Spleen (tissue), 11 donors: ENCODE measurements around the gene USP33. TPM values are rescaled to one million over a fixed set of nuclear protein-coding genes. Genes with fewer than 3 reads are reported as not detected.

ENCODE experiments used
- DNase-seq: peaks from one replicate; pipeline ENCODE4 v3.0.0-alpha.2; 2020
- H3K27ac ChIP-seq, 8 donors: fragments of 200-600 bp; sonication (generic) in 7 of 8; 1 replicate in 4 of 8; 2 replicates in 4 of 8; pipeline versions ENCODE4 v1.5.0 to v1.8.0; 2016 to 2021; ENCODE audit warnings: inconsistent platforms in 4 of 8, mild to moderate bottlenecking in 4 of 8, moderate library complexity in 1 of 8
- H3K27me3 ChIP-seq, 7 donors: fragments of 200-600 bp; sonication (generic) in 6 of 7; replicated peaks in 1 of 7; 1 replicate in 4 of 7; 2 replicates in 3 of 7; pipeline versions ENCODE4 v1.5.0 to v1.8.0; 2016 to 2021; ENCODE audit warnings: inconsistent platforms in 3 of 7, mild to moderate bottlenecking in 1 of 7
- H3K36me3 ChIP-seq, 6 donors: fragments of 200-600 bp; sonication (generic) in 5 of 6; 1 replicate in 4 of 6; 2 replicates in 2 of 6; pipeline versions ENCODE4 v1.5.0 to v1.8.0; 2016 to 2021; ENCODE audit warnings: inconsistent platforms in 2 of 6
- H3K4me1 ChIP-seq, 6 donors: fragments of 200-600 bp; sonication (generic) in 5 of 6; 1 replicate in 3 of 6; 2 replicates in 3 of 6; pipeline versions ENCODE4 v1.5.0 to v1.8.0; 2016 to 2021; ENCODE audit warnings: inconsistent platforms in 3 of 6
- H3K4me3 ChIP-seq, 8 donors: fragments of 200-600 bp; sonication (generic) in 7 of 8; 1 replicate in 4 of 8; 2 replicates in 4 of 8; pipeline versions ENCODE4 v1.5.0 to v1.8.0; 2016 to 2021; ENCODE audit warnings: inconsistent platforms in 4 of 8, mild to moderate bottlenecking in 4 of 8, moderate library complexity in 2 of 8
- H3K9me3 ChIP-seq, 8 donors: fragments of 200-600 bp; sonication (generic) in 7 of 8; 1 replicate in 4 of 8; 2 replicates in 4 of 8; pipeline versions ENCODE4 v1.5.0 to v1.8.0; 2016 to 2021; ENCODE audit warnings: inconsistent platforms in 4 of 8
- CTCF ChIP-seq, 11 experiments: fragments of 200-600 bp in 7 of 11; fragments of 450-650 bp in 4 of 11; sonication (generic) in 4 of 11; IDR thresholded peaks in 8 of 11; conservative IDR thresholded peaks in 3 of 11; 1 replicate in 7 of 11; 2 replicates in 4 of 11; pipeline versions ENCODE4 v1.4.0 to v1.8.0; 2016 to 2021; ENCODE audit warnings: antibody characterized with exemption in 11 of 11, inconsistent platforms in 4 of 11, mild to moderate bottlenecking in 1 of 11
- POLR2A ChIP-seq, 3 donors: fragments of 450-650 bp; IDR thresholded peaks; one replicate each; pipeline ENCODE4 v1.5.1; 2017; ENCODE audit warnings: antibody characterized with exemption in 3 of 3, mild to moderate bottlenecking in 1 of 3
- POLR2AphosphoS5 ChIP-seq, 3 donors: sonication (generic); formaldehyde crosslinking; IDR thresholded peaks; one replicate each; pipeline ENCODE4 v1.5.1; 2017; ENCODE audit warnings: antibody characterized with exemption in 3 of 3
- WGBS, 5 donors: extraction: QIAGEN DNeasy Blood & Tissue Kit in 3 of 5; methylation state at CpG; one replicate each; pipeline versions ENCODE4 v1.1.5 to v1.1.7; 2013 to 2018; 5-methylcytosine and 5-hydroxymethylcytosine counted together
- intact Hi-C: fragments of 100-400 bp; cut with DNase I; formaldehyde crosslinking; loops from one replicate; pipeline ENCODE4 v1.15.0; 2023; ENCODE audit warnings: low total_unique reads
- polyA plus RNA-seq, 3 donors: library from polyadenylated mRNA; stranded (reverse); fragments of 200-250 nt; gene quantifications; one replicate each; pipeline ENCODE4 v1.2.1, GENCODE V29; 2013
- total RNA-seq, 7 donors: library from RNA; depleted of rRNA in 3 of 7; stranded (reverse); fragments of >200 nt in 3 of 7; fragmentation: NEBNext Ultra II Directional in 4 of 7; extraction: Animal tissue kit (Norgen Biotek cat#: 25700) in 4 of 7; gene quantifications; one replicate each; pipeline versions ENCODE4 v1.1.0 to v1.2.1, GENCODE V29; 2016 to 2021
- donor health status: healthy with polysubstance abuse.
- donor health status: DM: no; HTN: no; CAD: no; lungs with moderate emphysema.
- donor health status: DM: no; HTN: no; CAD: no.
- donor health status: Bipolar disorder and iron deficiency.
- donor health status: healthy.
- donor health status: DM: no; HTN: no; CAD: no.
- donor health status: DM: yes; HTN: yes; CAD: no.

USP33 gene
- total and polyA plus RNA-seq, 10 donors: 20.3 to 105 (median 73.5) TPM

- WGBS, 5 donors: 82 to 100% (median 88%) methylated on average over 1 of the region's 1 CpG
Measured at GRCh38 chr1:77781683-77782082, 22.0 kb upstream of the USP33 start.

GRCh38 chr1:77779529-77780281 lies 20.1 kb upstream of the USP33 start, which contains the start of gene MIGA1:
Gene MIGA1 (plus strand): TSS chr1:77779649. CDS start chr1:77783253, 3,604 bp downstream.
- no peak for TF ChIP-seq POLR2A (IDR thresholded peaks at IDR 0.05)
- peak; percentile 78 to 83 (median 80) for TF ChIP-seq POLR2AphosphoS5 (IDR thresholded peaks at IDR 0.05)
- Histone ChIP-seq H3K27me3 (no peaks in the 10 kb centered on the region), H3K4me3 (peak within 1 kb of the TSS; percentile 60 to 96 (median 84)), H3K27ac (peak within 1 kb of the TSS; percentile 51 to 87 (median 78)), H3K36me3 (peaks cover 0 to 18% (median 11%) of the 10 kb centered on the region in 6 donors), H3K4me1 (peaks cover 11 to 48% (median 34%) of the 10 kb centered on the region in 6 donors), H3K9me3 (no peaks in the 10 kb centered on the region)
- intact Hi-C loops: no loop called here
- WGBS, 5 donors: 0 to 1% (median 1%) methylated on average over 39 to 40 of the region's 40 CpGs
- peak; percentile 94 for DNase-seq

More at GRCh38 chr1:77781683-77782082, 22.0 kb upstream of the USP33 start:
- Histone ChIP-seq H3K9me3 (peaks cover 0 to 12% (median 8%) of the 10 kb centered on the region in 8 donors), H3K4me1 (peaks cover 11 to 48% (median 34%) of the 10 kb centered on the region in 6 donors), H3K4me3 (no peak overlapping the region), H3K27ac (no peak overlapping the region), H3K36me3 (peaks cover 0 to 38% (median 28%) of the 10 kb centered on the region in 6 donors), H3K27me3 (no peaks in the 10 kb centered on the region)
- no peak for DNase-seq
- no peak for TF ChIP-seq POLR2AphosphoS5 (IDR thresholded peaks at IDR 0.05)
- TF ChIP-seq CTCF (IDR thresholded peaks at IDR 0.05 in 8 of 11, conservative IDR thresholded peaks at IDR 0.05 in 3 of 11): no peak
- TF ChIP-seq POLR2A (IDR thresholded peaks at IDR 0.05): no peak
- intact Hi-C loops: no loop called here

- H3K9me3 ChIP-seq: no peaks in the 10 kb centered on the region
- no peak for DNase-seq
- no peak overlapping the region for H3K27ac ChIP-seq
- TF ChIP-seq CTCF (IDR thresholded peaks at IDR 0.05 in 8 of 11, conservative IDR thresholded peaks at IDR 0.05 in 3 of 11) (no peak), POLR2A (IDR thresholded peaks at IDR 0.05) (no peak), POLR2AphosphoS5 (IDR thresholded peaks at IDR 0.05) (no peak)
- H3K4me1 ChIP-seq: peaks cover 5 to 25% (median 17%) of the 10 kb centered on the region in 6 donors
- intact Hi-C loops: no loop called here
- H3K27me3 ChIP-seq: no peaks in the 10 kb centered on the region
- H3K4me3 ChIP-seq: no peak overlapping the region
- no peaks in the 10 kb centered on the region for H3K36me3 ChIP-seq
- WGBS, 5 donors: 63 to 76% (median 68%) methylated on average over 7 of the region's 7 CpGs
Measured at GRCh38 chr1:77776007-77776700, 16.5 kb upstream of the USP33 start.

- TF ChIP-seq CTCF (IDR thresholded peaks at IDR 0.05 in 8 of 11, conservative IDR thresholded peaks at IDR 0.05 in 3 of 11): no peak
- TF ChIP-seq POLR2AphosphoS5 (IDR thresholded peaks at IDR 0.05): no peak
- no peak for TF ChIP-seq POLR2A (IDR thresholded peaks at IDR 0.05)
- Histone ChIP-seq H3K36me3 (no peaks in the 10 kb centered on the region), H3K27me3 (no peaks in the 10 kb centered on the region), H3K9me3 (no peaks in the 10 kb centered on the region), H3K4me1 (no peaks in the 10 kb centered on the region), H3K27ac (no peak overlapping the region), H3K4me3 (no peak overlapping the region)
- intact Hi-C loops: no loop called here
- 64 to 84% (median 80%) methylated on average over 4 of the region's 4 CpGs for WGBS, 5 donors
- no peak for DNase-seq
Measured at GRCh38 chr1:77768006-77768405, 8.4 kb upstream of the USP33 start.
